DOHH2 (cell line): ENCODE data around the gene RIMKLB.

Experiments used
- H3F3A ChIP-seq: fragments of 200-600 bp; sonication (generic), shearing (Covaris generic); 2 replicates; pipeline ENCODE4 v1.6.0; 2016; ENCODE audit warnings: antibody characterized with exemption, mild to moderate bottlenecking; ENCODE audit not compliant: control insufficient read depth, insufficient read depth
- H3K27ac ChIP-seq: fragments of 200-600 bp; sonication (generic); 2 replicates; pipeline ENCODE4 v1.5.1; 2014; ENCODE audit warnings: low read depth, mild to moderate bottlenecking, low read length, moderate library complexity
- H3K27me3 ChIP-seq: fragments of 200-600 bp; sonication (generic); 2 replicates; pipeline ENCODE4 v1.6.1; 2014; ENCODE audit warnings: mild to moderate bottlenecking, low read length, mixed read lengths; ENCODE audit not compliant: control insufficient read depth
- H3K36me3 ChIP-seq: fragments of 200-600 bp; sonication (generic); 2 replicates; pipeline ENCODE4 v1.6.1; 2014; ENCODE audit warnings: mild to moderate bottlenecking, low read length, moderate library complexity, mixed read lengths; ENCODE audit not compliant: control insufficient read depth
- H3K4me1 ChIP-seq: fragments of 200-600 bp; sonication (generic); 2 replicates; pipeline ENCODE4 v1.6.1; 2014; ENCODE audit warnings: mild to moderate bottlenecking, low read length, mixed read lengths; ENCODE audit not compliant: control insufficient read depth
- H3K4me2 ChIP-seq: fragments of 200-600 bp; sonication (generic); 2 replicates; pipeline ENCODE4 v1.6.0; 2014; ENCODE audit warnings: mild to moderate bottlenecking, low read length, moderate library complexity
- H3K4me3 ChIP-seq: fragments of 200-600 bp; sonication (generic); 2 replicates; pipeline ENCODE4 v1.5.1; 2014; ENCODE audit warnings: mild to moderate bottlenecking, low read length, mixed read lengths
- H3K79me2 ChIP-seq: fragments of 200-600 bp; sonication (generic); 2 replicates; pipeline ENCODE4 v1.6.1; 2014; ENCODE audit warnings: mild to moderate bottlenecking, low read length, mixed read lengths; ENCODE audit not compliant: control insufficient read depth
- H3K9me2 ChIP-seq: fragments of 200-600 bp; sonication (generic); replicated peaks from 2 replicates; pipeline ENCODE4 v1.6.1; 2014; ENCODE audit warnings: mild to moderate bottlenecking, low read length, mixed read lengths; ENCODE audit not compliant: control insufficient read depth
- H3K9me3 ChIP-seq: fragments of 200-600 bp; sonication (generic); 2 replicates; pipeline ENCODE4 v1.6.1; 2014; ENCODE audit warnings: antibody characterized with exemption, low read length, mixed read lengths; ENCODE audit not compliant: control insufficient read depth, insufficient read depth
- H4K20me1 ChIP-seq: fragments of 200-600 bp; sonication (generic); 2 replicates; pipeline ENCODE4 v1.6.0; 2014; ENCODE audit warnings: low read depth, mild to moderate bottlenecking, antibody characterized with exemption, low read length, moderate library complexity; ENCODE audit not compliant: control insufficient read depth, insufficient read depth
- EZH2phosphoT487 ChIP-seq: fragments of 200-600 bp; sonication (generic); IDR thresholded peaks from 2 replicates; pipeline ENCODE4 v1.6.1; 2017; ENCODE audit warnings: borderline replicate concordance, mild to moderate bottlenecking, antibody characterized with exemption, low read length, moderate library complexity, mixed read lengths
- TF ChIP-seq, protein P1 (sequence below): fragments of 200-600 bp; sonication (generic); IDR thresholded peaks from one replicate; pipeline ENCODE4 v1.5.1; 2014; ENCODE audit warnings: antibody characterized with exemption, mild to moderate bottlenecking, low read depth, low read length; ENCODE audit not compliant: poor library complexity, severe bottlenecking

Gene RIMKLB

DNA sequence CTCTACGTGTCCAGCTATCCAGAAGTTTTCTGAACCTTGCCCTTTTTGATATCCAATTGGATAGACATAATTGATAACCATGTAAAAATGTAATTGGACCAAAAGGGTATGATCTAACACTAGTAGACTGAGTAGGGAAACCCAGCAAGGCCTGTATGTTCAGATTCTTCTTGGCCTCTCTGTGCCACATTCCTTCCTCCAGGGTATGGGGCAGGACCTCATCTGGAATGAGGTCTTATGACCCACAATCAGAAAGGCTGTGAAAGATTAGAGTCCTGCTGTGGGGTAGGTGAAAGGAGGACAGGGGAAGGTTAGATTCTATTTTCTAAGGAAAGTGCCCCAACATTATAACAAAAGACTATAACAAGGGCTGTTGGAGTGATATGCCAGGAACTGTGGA lies 73.3 kb downstream of the RIMKLB start:
- Histone ChIP-seq H3K4me1 (no peaks in the 10 kb centered on the region), H3K9me2 (no peaks in the 10 kb centered on the region), H3K36me3 (peaks cover 50% of the 10 kb centered on the region), H3K79me2 (no peaks in the 10 kb centered on the region), H3K9me3 (no peaks in the 10 kb centered on the region), H3K4me2 (no peak overlapping the region), H3F3A (no peaks in the 10 kb centered on the region), H3K4me3 (no peak overlapping the region), H3K27ac (no peak overlapping the region), H4K20me1 (no peaks in the 10 kb centered on the region), H3K27me3 (no peaks in the 10 kb centered on the region)
- TF ChIP-seq, protein P1, sequence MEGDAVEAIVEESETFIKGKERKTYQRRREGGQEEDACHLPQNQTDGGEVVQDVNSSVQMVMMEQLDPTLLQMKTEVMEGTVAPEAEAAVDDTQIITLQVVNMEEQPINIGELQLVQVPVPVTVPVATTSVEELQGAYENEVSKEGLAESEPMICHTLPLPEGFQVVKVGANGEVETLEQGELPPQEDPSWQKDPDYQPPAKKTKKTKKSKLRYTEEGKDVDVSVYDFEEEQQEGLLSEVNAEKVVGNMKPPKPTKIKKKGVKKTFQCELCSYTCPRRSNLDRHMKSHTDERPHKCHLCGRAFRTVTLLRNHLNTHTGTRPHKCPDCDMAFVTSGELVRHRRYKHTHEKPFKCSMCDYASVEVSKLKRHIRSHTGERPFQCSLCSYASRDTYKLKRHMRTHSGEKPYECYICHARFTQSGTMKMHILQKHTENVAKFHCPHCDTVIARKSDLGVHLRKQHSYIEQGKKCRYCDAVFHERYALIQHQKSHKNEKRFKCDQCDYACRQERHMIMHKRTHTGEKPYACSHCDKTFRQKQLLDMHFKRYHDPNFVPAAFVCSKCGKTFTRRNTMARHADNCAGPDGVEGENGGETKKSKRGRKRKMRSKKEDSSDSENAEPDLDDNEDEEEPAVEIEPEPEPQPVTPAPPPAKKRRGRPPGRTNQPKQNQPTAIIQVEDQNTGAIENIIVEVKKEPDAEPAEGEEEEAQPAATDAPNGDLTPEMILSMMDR, result no peak
- no peak for TF ChIP-seq EZH2phosphoT487

DNA sequence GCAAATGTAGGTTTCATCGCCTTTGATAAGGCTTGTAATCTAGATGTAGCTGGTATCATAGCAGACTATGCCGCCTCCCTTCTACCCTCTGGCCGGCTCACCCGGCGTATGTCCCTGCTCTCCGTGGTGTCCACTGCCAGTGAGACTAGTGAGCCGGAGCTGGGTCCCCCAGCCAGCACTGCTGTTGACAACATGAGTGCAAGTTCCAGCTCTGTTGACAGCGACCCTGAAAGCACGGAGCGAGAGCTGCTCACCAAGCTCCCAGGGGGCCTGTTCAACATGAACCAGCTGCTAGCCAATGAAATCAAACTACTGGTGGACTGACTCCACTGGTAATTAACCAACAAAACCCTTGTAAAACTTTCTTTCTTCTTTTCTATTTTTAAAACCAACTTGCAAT lies 75.7 kb downstream of the RIMKLB start:
- H3K4me3 ChIP-seq, result no peak overlapping the region

DNA sequence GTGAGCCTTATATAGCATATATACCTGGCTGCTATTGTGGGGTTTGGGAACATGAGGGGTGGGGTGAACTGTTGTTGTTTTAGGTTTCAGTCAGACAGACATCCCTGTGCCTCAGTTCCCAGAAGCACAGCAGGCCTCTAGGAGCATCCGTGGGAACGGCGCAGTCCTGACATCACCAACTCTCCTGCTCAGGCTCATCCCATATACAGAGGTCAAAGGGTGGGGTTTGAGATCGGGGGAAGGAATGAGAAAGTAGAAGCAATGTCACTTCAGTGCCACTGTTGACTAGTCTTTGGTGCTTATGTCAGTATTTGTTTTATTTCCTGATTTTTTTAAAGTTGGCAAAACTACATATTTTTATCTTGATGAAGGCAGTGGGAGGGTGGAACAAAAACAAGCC lies 81.5 kb downstream of the RIMKLB start:
- no peaks in the 10 kb centered on the region for H3K27me3 ChIP-seq
- no peaks in the 10 kb centered on the region for H3K9me2 ChIP-seq
- H3K4me1 ChIP-seq, result no peaks in the 10 kb centered on the region
- H4K20me1 ChIP-seq, result no peaks in the 10 kb centered on the region
- H3K4me2 ChIP-seq, result no peak overlapping the region
- H3K27ac ChIP-seq, result no peak overlapping the region
- no peaks in the 10 kb centered on the region for H3K79me2 ChIP-seq
- H3K36me3 ChIP-seq, result peaks cover 45% of the 10 kb centered on the region
- no peaks in the 10 kb centered on the region for H3K9me3 ChIP-seq
- H3K4me3 ChIP-seq, result no peak overlapping the region
- H3F3A ChIP-seq, result peaks cover 4% of the 10 kb centered on the region; the same call in 1 of the 2 replicates
- TF ChIP-seq, protein P1, result no peak
- TF ChIP-seq EZH2phosphoT487, result no peak

More for the DNA sequence above, 75.7 kb downstream of the RIMKLB start:
- Histone ChIP-seq H3F3A (no peaks in the 10 kb centered on the region), H3K27ac (no peak overlapping the region), H3K27me3 (no peaks in the 10 kb centered on the region), H3K4me2 (no peak overlapping the region), H3K4me1 (no peaks in the 10 kb centered on the region), H3K9me3 (no peaks in the 10 kb centered on the region), H3K79me2 (no peaks in the 10 kb centered on the region), H4K20me1 (no peaks in the 10 kb centered on the region), H3K36me3 (peaks cover 64% of the 10 kb centered on the region), H3K9me2 (no peaks in the 10 kb centered on the region)
- no peak for TF ChIP-seq EZH2phosphoT487
- TF ChIP-seq, protein P1, result no peak
